Mucosa of descending colon (tissue), 3 donors: ENCODE measurements around the gene ARSB. TPM values are rescaled to one million over a fixed set of nuclear protein-coding genes. Genes with fewer than 3 reads are reported as not detected.

Experiments used
- ATAC-seq: fragments of 200-7000 bp; cut with Tn5 transposase; one replicate; pipeline ENCODE4 v1.9.1; 2020; ENCODE audit warnings: mild to moderate bottlenecking, moderate library complexity
- DNase-seq, 3 donors: peaks; one replicate each; pipeline ENCODE4 v3.0.0-alpha.2; 2020
- H3K36me3 ChIP-seq: fragments of 200-600 bp; one replicate; pipeline ENCODE4 v1.8.0; 2021; ENCODE audit warnings: low read depth, mild to moderate bottlenecking
- H3K4me1 ChIP-seq: fragments of 200-600 bp; one replicate; pipeline ENCODE4 v1.8.0; 2021; ENCODE audit warnings: low read depth, mild to moderate bottlenecking
- H3K4me3 ChIP-seq: fragments of 200-600 bp; one replicate; pipeline ENCODE4 v1.8.0; 2021; ENCODE audit warnings: mild to moderate bottlenecking
- H3K9me3 ChIP-seq: fragments of 200-600 bp; one replicate; pipeline ENCODE4 v1.8.0; 2021; ENCODE audit warnings: mild to moderate bottlenecking
- CTCF ChIP-seq: fragments of 200-600 bp; IDR thresholded peaks from one replicate; pipeline ENCODE4 v1.8.0; 2022; ENCODE audit warnings: antibody characterized with exemption, mild to moderate bottlenecking
- intact Hi-C, 2 donors: fragments of 100-400 bp; cut with DNase I in 1 of 2; cut with micrococcal nuclease in 1 of 2; formaldehyde crosslinking; loops; one replicate each; pipeline versions ENCODE4 v1.11.0 to v1.11.1; 2022; cut with DNase I, micrococcal nuclease
- total RNA-seq, 3 donors: library from RNA; stranded (reverse); fragmentation: NEBNext Ultra II Directional in 2 of 3; extraction: Animal tissue kit (Norgen Biotek cat#: 25700) in 2 of 3; gene quantifications; one replicate each; pipeline versions ENCODE4 v1.2.1 to v1.2.4, GENCODE V29; 2021 to 2023
- donor health status: DM: no; HTN: no; CAD: no; lungs with moderate emphysema.
- donor health status: DM: no; HTN: no; CAD: no.
- donor health status: DM: no; HTN: yes; CAD: no.

Gene ARSB
- total RNA-seq, 3 donors from 2014 or later: 8.1 to 14.4 (median 14.1) TPM

- no peaks in the 10 kb centered on the region for H3K4me1 ChIP-seq
- H3K4me3 ChIP-seq: no peak overlapping the region
- ATAC-seq: no peak
- no peaks in the 10 kb centered on the region for H3K9me3 ChIP-seq
- no peaks in the 10 kb centered on the region for H3K36me3 ChIP-seq
- intact Hi-C loops: no loop called here
- no peak for TF ChIP-seq CTCF
- no peak for DNase-seq
These were observed 141.7 kb downstream of the ARSB start for GRCh38 chr5:78843436-78843835.

GRCh38 chr5:78841767-78842166 is 143.3 kb downstream of the ARSB start:
- no peaks in the 10 kb centered on the region for H3K9me3 ChIP-seq
- no peak overlapping the region for H3K4me3 ChIP-seq
- ATAC-seq (no peak), DNase-seq (no peak)
- intact Hi-C loops: no loop called here
- no peak for TF ChIP-seq CTCF
- no peaks in the 10 kb centered on the region for H3K36me3 ChIP-seq
- H3K4me1 ChIP-seq: no peaks in the 10 kb centered on the region

GRCh38 chr5:78838753-78839152 is 146.4 kb downstream of the ARSB start:
- no peak for ATAC-seq
- Histone ChIP-seq H3K4me3 (no peak overlapping the region), H3K9me3 (no peaks in the 10 kb centered on the region), H3K36me3 (no peaks in the 10 kb centered on the region), H3K4me1 (no peaks in the 10 kb centered on the region)
- no peak for TF ChIP-seq CTCF
- intact Hi-C loops: no loop called here
- no peak for DNase-seq

GRCh38 chr5:78837836-78838235 is 147.3 kb downstream of the ARSB start:
- no peak for TF ChIP-seq CTCF
- DNase-seq: no peak
- no peaks in the 10 kb centered on the region for H3K9me3 ChIP-seq
- intact Hi-C loops: no loop called here
- H3K4me1 ChIP-seq: no peaks in the 10 kb centered on the region
- no peak overlapping the region for H3K4me3 ChIP-seq
- ATAC-seq: no peak
- H3K36me3 ChIP-seq: no peaks in the 10 kb centered on the region

GRCh38 chr5:78835176-78835575 is 149.9 kb downstream of the ARSB start:
- TF ChIP-seq CTCF: no peak
- no peak for ATAC-seq
- intact Hi-C loops: no loop called here
- DNase-seq: no peak
- H3K9me3 ChIP-seq: no peaks in the 10 kb centered on the region
- H3K36me3 ChIP-seq: no peaks in the 10 kb centered on the region
- no peaks in the 10 kb centered on the region for H3K4me1 ChIP-seq
- H3K4me3 ChIP-seq: no peak overlapping the region

- Histone ChIP-seq H3K4me1 (no peaks in the 10 kb centered on the region), H3K36me3 (no peaks in the 10 kb centered on the region), H3K4me3 (no peak overlapping the region), H3K9me3 (no peaks in the 10 kb centered on the region)
- DNase-seq (no peak), ATAC-seq (no peak)
- intact Hi-C loops: no loop called here
- TF ChIP-seq CTCF: no peak
These were observed 151.8 kb downstream of the ARSB start for GRCh38 chr5:78833284-78833683.
